Germinal center (tissue), 1 donor: ENCODE measurements around the gene VAC14.

Experiments used
- DNase-seq: peaks from one replicate; pipeline ENCODE4 v3.0.0; 2012; ENCODE audit warnings: mixed read lengths, low spot score

The VAC14 gene

DNA sequence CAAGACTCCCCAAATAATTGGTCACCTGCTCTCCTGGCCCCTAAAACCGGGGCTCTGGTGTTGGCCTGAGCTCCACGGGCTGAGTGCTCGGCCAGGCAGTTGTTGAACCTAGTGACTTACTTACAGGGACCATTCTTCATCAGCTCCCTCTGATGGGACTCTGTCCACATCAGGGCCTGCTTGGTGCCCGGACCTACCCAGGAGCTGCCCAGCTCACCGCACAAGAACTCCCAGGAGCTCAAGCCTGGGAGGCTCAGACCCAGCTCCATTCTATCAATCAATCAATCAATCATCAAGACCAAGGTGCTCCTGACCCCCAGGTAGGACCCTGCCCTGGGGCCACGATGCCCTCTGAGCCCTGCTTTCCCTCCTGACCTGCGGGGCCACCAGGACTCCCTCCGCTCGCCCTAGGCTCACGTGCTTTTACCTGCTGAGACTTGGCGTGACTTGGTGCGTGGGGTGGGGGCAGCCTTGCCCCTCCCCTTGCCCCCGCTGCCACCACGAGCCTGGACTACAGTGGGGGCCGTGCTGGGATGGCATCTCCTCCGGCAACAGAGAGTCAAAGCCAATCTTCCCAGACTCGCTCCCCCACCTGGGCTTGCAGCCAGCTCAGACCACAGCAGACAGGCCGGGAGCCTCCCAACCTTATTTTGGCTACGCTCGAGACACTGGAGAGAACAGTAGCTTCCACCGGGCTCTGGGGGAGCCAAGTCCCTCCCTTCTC lies 138.9 kb downstream of the VAC14 start:
- DNase-seq = no peak

DNA sequence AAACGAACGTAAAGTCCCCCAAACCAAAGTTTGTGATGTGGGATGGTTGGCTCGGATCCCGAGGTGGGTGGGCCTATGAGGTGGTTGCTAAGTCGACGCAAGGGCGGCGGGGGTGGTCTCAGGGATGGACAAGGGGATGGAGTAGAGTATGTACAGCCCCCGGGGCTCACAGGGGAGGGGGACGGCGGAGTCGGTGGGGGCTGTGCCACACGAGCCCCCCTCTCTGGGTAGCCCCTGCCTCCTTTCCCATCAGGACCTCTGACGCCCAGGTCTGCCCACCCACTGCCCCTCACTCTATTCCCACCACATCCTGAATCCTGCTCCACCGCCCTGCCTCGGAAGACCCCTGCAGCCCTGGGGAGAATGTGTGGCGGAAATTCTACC lies 139.4 kb downstream of the VAC14 start:
- no peak for DNase-seq

DNA sequence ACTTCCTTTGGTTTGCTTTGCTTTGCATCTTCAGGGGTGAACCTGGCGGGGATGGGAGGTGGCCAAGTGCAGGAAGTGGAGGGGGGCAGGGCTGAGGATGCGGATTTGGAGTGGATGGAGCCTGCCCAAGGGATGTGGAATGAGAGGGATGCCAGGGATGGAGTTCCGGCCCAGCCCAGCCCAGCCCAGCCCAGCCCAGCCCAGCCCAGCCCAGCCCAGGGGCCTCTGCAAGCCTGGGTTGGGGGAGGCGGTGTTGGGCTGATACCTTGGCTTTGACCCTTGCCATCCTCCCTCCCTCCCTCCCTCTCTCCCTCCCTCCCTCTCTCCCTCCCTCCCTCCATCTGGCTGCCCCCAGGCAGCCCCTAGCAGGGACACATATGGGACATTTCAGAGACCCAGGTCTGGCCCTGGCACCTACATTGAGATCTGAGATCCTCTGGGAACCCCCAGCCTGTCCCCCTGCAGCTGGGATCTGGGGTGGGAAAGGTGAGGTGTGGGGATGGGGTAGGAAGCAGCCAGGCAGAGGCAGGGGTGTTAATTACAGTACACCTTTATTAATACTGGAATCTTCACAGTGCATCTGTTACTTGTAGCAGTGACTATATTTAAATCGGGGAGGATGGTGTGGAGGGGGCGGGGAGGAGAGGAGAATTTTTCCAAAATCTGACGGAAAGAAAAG lies 140.1 kb downstream of the VAC14 start:
- no peak for DNase-seq

DNA sequence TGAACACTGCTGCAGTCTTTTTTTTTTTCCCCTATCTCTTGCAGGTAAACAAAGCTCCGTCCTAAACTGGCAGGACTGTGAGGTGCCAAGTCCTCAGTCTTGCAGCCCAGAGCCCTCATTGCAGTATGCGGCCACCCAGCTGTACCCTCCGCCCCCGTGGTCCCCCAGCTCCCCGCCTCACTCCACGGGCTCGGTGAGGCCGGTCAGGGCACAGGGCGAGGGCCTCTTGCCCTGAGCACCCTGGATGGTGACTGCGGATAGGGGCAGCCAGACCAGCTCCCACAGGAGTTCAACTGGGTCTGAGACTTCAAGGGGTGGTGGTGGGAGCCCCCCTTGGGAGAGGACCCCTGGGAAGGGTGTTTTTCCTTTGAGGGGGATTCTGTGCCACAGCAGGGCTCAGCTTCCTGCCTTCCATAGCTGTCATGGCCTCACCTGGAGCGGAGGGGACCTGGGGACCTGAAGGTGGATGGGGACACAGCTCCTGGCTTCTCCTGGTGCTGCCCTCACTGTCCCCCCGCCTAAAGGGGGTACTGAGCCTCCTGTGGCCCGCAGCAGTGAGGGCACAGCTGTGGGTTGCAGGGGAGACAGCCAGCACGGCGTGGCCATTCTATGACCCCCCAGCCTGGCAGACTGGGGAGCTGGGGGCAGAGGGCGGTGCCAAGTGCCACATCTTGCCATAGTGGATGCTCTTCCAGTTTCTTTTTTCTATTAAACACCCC lies 140.8 kb downstream of the VAC14 start:
- no peak for DNase-seq

DNA sequence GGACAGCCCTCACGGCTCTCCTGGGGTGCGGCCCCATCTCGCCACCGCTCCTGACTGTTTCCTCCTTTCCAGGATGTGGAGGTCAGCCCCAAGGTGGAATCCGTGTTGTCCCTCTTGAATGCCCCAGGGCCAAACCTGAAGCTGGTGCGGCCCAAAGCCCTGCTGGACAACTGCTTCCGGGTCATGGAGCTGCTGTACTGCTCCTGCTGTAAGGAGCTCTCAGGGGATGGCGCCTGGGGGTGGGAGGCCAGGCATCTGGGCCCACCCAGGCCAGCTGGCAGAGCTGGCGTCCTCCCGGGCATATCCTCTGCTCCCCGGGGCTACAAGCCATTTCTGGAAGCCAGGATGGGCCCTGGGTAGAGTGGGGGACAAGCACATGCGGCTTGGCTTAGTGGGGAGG lies 141.4 kb downstream of the VAC14 start:
- no peak for DNase-seq

DNA sequence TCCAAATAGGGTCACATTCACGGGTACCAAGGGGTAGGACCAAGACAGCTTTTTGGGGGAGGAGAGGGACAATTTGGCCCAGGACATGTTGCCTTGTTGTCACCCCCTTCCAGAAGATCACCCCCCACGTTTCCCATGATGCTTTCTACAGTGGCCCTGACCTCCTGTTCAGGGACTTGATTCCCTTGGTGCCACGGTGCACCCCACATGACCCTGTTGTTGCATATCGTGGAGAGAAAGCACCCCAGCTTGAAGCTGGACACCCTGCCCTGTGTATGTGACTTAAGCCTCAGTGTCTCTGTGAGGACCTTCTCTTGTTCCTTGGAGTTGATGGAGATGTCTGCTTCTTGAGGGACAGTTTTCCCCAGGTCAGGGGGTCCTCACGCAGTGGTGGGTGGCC lies 142.0 kb downstream of the VAC14 start:
- no peak for DNase-seq

DNA sequence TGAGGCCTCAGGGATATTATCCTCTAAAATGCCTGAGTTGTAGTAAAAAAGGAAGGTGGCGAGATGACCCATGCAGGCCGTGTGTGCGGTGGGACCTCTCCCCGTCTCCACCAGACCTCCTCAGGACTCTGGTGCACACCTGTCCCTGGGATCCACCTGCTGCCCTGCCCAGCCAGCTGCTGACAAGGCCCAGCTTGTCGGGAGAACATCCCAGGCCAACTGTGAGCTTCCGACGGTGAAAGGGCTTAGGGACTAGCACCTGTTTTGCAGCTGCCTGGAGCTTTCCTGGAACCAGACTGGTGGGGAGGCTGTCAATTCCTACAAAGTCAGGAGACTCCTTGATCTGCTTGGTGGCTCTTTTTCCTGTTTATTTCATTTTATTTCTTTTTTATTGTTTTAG lies 143.0 kb downstream of the VAC14 start:
- DNase-seq = no peak

DNA sequence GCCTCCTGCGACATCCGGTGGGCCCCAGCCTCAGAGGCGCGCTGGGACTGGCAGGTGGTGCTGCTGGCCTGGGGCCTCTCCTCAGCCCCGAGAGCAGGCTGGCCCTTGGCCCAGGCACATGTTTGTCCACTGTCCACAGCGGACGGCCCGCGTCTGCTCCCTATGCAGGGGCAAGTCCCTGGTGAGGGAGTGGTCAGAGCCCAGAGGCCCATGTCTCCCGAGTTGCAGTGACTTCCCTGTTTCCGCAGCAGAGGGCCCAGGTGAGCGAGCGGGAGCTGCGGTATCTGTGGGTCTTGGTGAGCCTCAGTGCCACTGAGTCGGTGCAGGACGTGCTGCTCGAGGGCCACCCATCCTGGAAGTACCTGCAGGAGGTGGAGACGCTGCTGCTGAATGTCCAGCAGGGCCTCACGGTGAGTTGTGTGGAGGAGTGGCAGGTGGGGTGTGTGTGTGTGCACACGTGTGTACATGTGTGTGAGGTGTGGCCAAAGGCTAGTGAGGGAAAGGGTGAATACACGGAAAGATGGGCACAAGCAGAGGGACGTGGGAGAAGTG lies 144.2 kb downstream of the VAC14 start:
- DNase-seq = no peak

DNA sequence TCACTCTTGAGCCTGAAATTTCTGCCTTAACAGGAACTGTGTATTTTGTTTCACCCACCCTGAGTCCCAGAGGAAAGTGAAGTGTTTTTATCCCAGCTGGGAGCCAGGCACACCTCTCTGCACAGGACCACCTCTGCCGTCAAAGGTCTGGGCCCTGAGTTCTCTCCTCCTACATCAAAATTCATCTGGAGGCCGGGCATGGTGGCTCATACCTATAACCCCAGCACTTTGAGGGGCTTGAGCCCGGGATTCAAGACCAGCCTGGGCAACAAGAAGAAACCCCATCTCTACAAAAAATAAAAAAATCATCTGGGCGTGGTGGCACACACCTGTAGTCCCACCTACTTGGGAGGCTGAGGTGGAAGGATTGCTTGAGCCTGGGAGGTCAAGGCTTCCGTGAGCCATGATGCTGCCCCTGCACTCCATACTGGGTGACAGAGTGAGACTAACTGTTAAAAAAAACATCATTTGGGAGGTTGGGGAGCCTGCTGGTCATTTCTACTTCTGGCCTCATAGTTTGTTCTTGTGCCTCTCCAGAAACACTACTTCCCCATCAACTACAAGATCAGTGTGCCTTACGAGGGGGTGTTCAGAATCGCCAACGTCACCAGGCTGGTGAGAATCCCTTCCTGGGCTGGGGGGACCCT lies 144.8 kb downstream of the VAC14 start:
- no peak for DNase-seq

DNA sequence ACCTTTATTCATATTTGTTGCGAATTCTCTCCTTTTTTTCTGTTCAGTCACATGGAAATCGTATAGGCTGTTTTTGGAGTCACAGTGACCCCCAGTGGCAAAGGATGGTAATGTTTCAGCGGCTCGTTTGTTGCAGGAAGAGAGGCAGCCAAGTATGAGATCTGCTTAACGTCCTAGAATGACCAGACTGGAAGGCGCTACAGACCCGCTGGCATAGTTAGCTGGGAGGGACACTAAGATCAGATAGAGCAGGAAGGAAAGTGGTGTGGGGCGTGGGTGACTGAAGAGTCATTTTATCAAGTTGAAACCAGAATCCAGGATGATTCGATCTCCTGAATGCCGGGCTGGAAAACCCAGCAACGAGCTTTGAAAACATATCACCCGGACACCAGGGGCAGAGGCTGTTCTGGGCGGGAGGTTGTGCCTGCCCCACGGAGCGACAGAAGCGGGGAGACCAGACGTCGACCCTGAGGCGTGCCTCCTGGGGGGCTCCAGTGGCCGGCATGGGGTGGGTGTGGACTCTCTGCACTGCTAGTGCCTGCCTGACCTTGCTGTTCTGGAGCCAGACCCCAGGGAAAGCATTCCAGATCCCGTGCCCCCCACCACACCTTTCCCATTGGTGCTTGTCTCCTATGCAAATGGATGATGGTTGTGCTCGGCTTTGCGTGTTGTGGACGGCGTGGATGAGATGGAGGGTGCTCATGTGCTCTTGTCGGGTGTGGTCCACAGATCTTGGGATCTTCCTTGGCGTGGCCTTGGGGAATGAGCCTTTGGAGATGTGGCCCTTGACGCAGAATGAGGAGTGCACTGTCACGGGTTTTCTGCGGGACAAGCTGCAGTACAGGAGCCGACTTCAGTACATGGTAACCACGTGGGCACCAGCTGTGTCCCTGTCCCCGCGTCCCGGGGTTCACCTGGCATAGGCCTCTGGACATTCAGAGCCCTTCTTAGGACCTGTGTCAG lies 146.9 kb downstream of the VAC14 start:
- peak; percentile 51 for DNase-seq

DNA sequence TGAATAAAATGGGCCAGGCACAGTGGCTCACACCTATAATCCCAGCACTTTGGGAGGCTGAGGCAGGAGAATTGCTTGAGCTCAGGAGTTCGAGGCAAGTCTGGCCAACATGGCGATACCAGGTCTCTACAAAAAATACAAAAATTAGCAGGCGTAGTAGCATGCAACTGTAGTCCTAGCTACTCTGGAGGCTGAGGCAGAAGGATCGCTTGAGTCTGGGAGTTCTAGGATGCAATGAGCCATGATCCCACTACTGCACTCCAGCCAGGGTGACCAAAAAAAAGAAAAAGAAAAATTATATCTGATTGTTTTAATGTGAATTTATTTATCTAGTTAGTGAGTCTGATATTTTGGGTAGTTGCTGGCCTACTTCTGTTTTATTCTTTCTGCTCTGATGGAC lies 147.6 kb downstream of the VAC14 start:
- DNase-seq = no peak

DNA sequence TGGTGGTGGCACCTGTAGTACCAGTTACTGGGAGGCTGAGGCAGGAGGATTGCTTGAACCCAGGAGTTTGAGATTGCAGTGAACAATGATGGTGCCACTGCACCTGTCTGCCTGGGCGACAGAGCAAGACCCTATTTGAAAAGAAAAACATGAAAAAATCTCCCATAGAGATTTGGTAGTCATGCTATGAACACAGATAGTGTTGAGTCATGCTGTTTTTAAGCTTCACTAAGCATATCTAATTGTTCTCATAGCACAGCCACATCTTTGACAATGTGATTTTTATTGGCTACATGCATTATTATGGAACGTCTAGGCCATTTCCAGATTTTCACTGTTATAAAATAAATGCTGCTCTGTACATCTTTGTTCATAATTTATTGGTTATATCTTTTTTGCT lies 148.6 kb downstream of the VAC14 start:
- DNase-seq = no peak

DNA sequence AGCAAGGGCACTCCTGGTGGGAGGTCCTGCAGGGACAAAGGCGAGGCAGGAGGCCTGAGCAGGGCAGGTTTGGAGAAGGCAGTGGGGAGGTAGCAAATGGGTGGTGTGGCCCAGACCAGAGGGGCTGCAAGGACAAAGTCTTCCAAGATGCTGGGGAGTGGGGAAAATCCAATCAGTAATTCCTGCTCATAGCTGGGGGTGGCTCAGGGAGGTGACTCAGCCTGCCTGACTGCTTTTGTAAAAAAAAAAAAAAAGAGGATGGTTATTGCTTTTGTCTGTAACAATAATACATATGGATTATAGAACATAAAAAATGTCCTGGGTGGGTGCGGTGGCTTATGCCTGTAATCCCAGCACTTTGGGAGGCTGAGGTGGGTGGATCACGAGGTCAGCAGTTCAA lies 149.4 kb downstream of the VAC14 start:
- DNase-seq = no peak

DNA sequence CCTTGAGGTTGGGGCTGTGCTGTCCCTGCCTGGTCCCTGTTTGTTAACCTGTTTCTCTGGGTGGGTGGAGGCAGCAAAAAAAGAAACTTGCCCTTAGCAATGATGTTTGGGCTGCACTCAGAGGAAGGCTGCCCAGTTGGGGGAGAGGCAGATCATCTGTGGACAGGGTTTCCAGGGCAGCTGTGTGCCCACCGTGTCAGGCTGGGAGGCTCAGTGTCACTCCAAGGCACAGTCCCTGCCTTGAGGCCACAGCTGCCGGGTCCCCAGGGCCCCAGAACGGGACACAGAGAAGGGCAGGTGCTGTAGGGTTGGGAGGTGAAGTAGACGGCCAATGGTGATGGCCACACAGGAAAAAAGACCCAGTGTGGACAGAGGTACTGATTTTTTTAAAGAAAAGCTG lies 150.7 kb downstream of the VAC14 start:
- DNase-seq = no peak

DNA sequence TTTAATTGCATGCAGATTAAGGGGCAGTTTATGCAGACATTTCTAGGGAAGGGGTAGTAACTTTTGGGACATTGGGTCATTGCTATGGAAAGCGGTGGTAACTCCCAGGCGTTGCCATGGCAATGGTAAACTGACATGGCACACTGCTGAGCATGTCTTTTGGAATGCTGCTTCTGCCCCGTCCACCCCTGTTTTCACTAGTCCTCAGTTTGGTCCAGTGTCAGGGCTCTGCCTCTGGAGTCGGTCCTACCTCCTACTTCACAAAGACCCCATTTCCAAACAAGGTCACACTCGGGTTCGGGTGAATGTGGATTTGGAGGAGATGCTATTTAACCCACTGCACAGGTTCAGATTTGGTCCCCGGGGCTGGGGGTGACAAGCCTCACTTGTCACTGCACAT lies 151.7 kb downstream of the VAC14 start:
- DNase-seq = no peak

DNA sequence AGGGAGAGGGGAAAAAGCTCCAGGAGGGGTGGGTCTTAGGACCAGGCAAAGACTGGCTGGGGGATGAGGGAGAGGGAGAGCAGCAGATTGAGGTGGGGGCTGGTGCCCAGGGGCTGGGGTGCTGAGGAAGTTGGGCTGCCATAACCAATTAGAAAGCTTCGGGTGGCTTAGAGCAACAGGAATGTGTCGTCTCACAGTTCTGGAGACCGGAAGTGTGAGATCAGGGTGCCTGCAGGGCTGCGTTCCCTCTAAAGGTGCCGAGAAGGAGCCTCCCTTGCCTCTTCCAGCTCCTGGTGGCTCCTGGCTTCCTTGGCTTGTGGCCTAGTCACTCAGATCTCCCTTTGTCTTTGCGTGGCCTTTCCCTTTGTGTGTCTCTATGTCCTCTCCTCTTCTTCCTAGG lies 152.4 kb downstream of the VAC14 start:
- DNase-seq = no peak

DNA sequence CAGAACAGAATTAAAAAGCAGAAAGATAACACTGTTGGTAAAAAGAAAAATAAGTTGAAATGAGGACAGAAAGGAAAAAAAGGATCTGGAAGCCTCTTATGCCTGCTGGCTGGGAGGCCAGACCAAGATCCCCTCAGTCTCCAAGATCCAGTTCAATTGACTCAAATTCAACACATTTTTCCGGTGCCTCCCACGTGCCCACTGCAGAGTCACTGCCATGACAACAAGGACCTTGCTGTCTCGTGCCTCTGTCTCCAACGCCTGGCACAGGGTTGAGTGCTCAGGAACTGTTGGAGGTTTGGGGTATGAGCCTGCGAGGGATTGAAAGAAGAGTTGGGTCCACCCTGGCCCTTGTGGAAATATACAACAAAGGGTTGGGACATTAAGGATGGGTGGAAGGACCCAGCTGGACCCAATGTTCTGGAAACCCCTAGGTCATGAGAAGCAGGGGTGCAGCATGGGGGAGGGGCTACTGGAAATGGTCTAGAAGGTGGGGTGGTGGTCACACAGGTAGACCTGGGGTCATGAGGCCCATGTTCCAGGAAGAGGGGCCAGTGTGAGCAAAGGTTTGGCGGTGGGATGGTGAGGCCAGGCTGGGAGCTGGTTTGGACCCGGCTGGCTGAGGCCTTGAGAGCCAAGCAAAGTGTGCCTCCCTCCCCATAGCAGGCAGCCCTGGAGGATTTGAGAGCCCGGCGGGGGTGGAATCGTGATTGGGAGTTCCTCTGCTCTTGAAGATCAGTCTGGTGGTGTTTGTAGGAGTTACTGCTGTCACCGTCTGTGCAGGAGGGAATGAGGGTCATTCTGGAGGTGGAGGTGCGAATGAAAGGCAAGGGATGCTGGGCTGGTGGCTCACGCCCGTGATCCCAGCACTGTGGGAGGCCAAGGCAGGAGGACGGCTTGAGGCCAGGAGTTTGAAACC lies 153.3 kb downstream of the VAC14 start:
- DNase-seq = no peak

DNA sequence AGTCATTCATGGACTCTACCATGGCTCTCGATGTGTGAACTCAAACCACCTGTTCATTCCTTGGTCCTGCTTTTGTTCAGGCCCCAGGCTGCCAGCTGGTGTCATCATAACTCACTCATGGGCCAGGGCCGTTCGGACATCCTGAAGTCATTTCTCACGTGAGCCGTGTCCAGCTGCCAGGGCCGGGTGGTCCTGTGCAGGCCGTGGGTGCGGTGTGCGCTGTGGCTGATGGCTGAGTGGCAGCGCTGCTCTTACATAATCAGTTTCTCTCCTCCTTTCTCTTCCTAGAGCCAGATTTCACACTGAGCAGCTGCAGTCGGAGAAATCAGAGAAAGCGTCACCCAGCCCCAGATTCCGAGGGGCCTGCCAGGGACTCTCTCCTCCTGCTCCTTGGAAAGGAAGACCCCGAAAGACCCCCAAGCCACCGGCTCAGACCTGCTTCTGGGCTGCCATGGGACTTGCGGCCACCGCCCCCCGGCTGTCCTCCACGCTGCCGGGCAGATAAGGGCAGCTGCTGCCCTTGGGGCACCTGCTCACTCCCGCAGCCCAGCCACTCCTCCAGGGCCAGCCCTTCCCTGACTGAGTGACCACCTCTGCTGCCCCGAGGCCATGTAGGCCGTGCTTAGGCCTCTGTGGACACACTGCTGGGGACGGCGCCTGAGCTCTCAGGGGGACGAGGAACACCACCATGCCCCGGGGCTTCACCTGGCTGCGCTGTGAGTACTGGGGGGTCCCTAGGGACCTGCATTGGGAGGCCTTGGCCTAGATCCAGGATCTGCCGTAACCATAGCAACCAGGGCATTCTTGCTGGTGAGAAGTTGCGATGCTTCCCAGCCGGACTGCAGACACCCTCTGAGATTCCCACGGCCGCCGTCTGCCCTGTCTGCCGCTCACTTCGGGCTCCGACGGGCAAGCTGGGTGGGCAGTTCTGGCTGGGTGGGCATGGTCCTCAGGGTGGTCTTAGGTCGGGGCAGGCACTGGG lies 154.4 kb downstream of the VAC14 start, which contains the start of gene IL34:
Gene IL34 (plus strand): TSS at position 300 of the 982 bp plus-strand sequence. CDS start 389 bp downstream, at position 689.
- DNase-seq = no peak
